Esophagus (tissue), 2 donors: ENCODE measurements around the gene SMS. TPM values are rescaled to one million over a fixed set of nuclear protein-coding genes. Genes with fewer than 3 reads are reported as not detected.
"Not testable (repeated sequence)": the region's sequence is repeated elsewhere in the genome, so short reads cannot be mapped to it uniquely, and the experiment has no call there.

ENCODE experiments used
- H3K27ac ChIP-seq, 2 donors: one replicate each; pipeline ENCODE4 v1.5.1; 2013; ENCODE audit warnings: low read depth in 2 of 2, mild to moderate bottlenecking in 2 of 2, inconsistent platforms in 1 of 2, low read length in 1 of 2, moderate library complexity in 1 of 2
- H3K27me3 ChIP-seq, 2 donors: one replicate each; pipeline ENCODE4 v1.6.1; 2013; ENCODE audit warnings: low read length in 2 of 2, control low read depth in 1 of 2, mild to moderate bottlenecking in 1 of 2; ENCODE audit not compliant: insufficient read depth in 2 of 2, control insufficient read depth in 1 of 2
- H3K36me3 ChIP-seq, 2 donors: one replicate each; pipeline ENCODE4 v1.6.1; 2013; ENCODE audit warnings: low read length in 1 of 2; ENCODE audit not compliant: control insufficient read depth in 2 of 2, insufficient read depth in 2 of 2
- H3K4me1 ChIP-seq, 2 donors: one replicate each; pipeline ENCODE4 v1.6.1; 2013; ENCODE audit warnings: low read length in 1 of 2; ENCODE audit not compliant: control insufficient read depth in 2 of 2, insufficient read depth in 2 of 2
- H3K4me3 ChIP-seq, 2 donors: one replicate each; pipeline ENCODE4 v1.5.1; 2013; ENCODE audit warnings: low read length in 2 of 2, mild to moderate bottlenecking in 2 of 2, low read depth in 1 of 2, moderate library complexity in 1 of 2
- H3K9me3 ChIP-seq, 2 donors: one replicate each; pipeline ENCODE4 v1.6.1; 2013; ENCODE audit warnings: mild to moderate bottlenecking in 2 of 2, low read depth in 1 of 2, low read length in 1 of 2, moderate library complexity in 1 of 2; ENCODE audit not compliant: control insufficient read depth in 2 of 2, insufficient read depth in 1 of 2
- WGBS, 2 donors: extraction: QIAGEN DNeasy Blood & Tissue Kit; methylation state at CpG; one replicate each; pipeline ENCODE4 v1.1.7; 2013; 5-methylcytosine and 5-hydroxymethylcytosine counted together
- polyA plus RNA-seq, 2 donors: library from polyadenylated mRNA; stranded (reverse); fragments of 200-250 nt; gene quantifications; one replicate each; pipeline ENCODE4 v1.2.3, GENCODE V29; 2013
- donor health status: healthy with polysubstance abuse.
- donor health status: Bipolar disorder and iron deficiency.

Gene SMS
- polyA plus RNA-seq, 2 donors = 26.6 to 43.2 TPM

- WGBS, 2 donors = 66% methylated on average over 8 of the region's 8 CpGs
- Histone ChIP-seq H3K9me3 (no peaks in the 10 kb centered on the region), H3K27me3 (no peaks in the 10 kb centered on the region)
Measured at GRCh38 chrX:21948897-21949578, 8.5 kb downstream of the SMS start.

DNA sequence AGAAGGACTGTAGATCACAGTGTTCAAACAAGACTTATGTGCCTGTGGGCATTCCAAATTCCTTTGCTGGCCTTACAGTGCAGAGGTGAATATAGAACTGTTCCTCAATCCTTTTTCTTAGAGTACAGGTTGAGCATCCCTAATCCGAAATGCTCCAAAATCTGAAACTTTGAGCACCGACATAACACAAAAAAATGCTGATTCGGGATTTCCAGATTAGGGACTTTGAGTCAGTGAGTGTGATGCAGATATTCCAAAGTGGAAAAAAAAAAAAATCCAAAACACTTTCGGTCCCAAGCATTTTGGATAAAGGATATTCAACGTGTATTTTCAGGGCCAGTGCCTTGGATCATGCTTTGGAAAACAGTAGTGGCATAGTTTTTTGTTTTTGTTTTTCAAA, 9.2 kb downstream of the SMS start:
- 79 to 82% methylated on average over 5 of the region's 5 CpGs for WGBS, 2 donors
- Histone ChIP-seq H3K4me3 (no peak overlapping the region), H3K27ac (no peak overlapping the region)

More at GRCh38 chrX:21948897-21949578, 8.5 kb downstream of the SMS start:
- Histone ChIP-seq H3K4me3 (no peak overlapping the region), H3K36me3 (no peaks in the 10 kb centered on the region), H3K27ac (no peak overlapping the region), H3K4me1 (peaks cover 0 to 2% of the 10 kb centered on the region in 2 donors)

GRCh38 chrX:21950557-21950956, 10.0 kb downstream of the SMS start:
- WGBS, 2 donors = 94% methylated on average over 1 of the region's 1 CpG

More for the DNA sequence above, 9.2 kb downstream of the SMS start:
- Histone ChIP-seq H3K4me1 (no peaks in the 10 kb centered on the region), H3K9me3 (no peaks in the 10 kb centered on the region), H3K27me3 (no peaks in the 10 kb centered on the region), H3K36me3 (no peaks in the 10 kb centered on the region)

GRCh38 chrX:21952624-21953023, 12.1 kb downstream of the SMS start:
- Histone ChIP-seq H3K4me1 (no peaks in the 10 kb centered on the region), H3K9me3 (no peaks in the 10 kb centered on the region), H3K27me3 (no peaks in the 10 kb centered on the region), H3K27ac (no peak overlapping the region), H3K4me3 (no peak overlapping the region), H3K36me3 (no peaks in the 10 kb centered on the region)
- WGBS, 2 donors = 74 to 80% methylated on average over 6 of the region's 6 CpGs

More at GRCh38 chrX:21950557-21950956, 10.0 kb downstream of the SMS start:
- H3K9me3 ChIP-seq, H3K27me3 ChIP-seq, H3K4me1 ChIP-seq, H3K4me3 ChIP-seq, H3K27ac ChIP-seq, H3K36me3 ChIP-seq: not testable (repeated sequence)

GRCh38 chrX:21953195-21953830, 12.8 kb downstream of the SMS start:
- H3K27me3 ChIP-seq, H3K9me3 ChIP-seq, H3K27ac ChIP-seq, H3K36me3 ChIP-seq, H3K4me1 ChIP-seq, H3K4me3 ChIP-seq: not testable (repeated sequence)
- WGBS, 2 donors = 73 to 79% methylated on average over 6 of the region's 6 CpGs

DNA sequence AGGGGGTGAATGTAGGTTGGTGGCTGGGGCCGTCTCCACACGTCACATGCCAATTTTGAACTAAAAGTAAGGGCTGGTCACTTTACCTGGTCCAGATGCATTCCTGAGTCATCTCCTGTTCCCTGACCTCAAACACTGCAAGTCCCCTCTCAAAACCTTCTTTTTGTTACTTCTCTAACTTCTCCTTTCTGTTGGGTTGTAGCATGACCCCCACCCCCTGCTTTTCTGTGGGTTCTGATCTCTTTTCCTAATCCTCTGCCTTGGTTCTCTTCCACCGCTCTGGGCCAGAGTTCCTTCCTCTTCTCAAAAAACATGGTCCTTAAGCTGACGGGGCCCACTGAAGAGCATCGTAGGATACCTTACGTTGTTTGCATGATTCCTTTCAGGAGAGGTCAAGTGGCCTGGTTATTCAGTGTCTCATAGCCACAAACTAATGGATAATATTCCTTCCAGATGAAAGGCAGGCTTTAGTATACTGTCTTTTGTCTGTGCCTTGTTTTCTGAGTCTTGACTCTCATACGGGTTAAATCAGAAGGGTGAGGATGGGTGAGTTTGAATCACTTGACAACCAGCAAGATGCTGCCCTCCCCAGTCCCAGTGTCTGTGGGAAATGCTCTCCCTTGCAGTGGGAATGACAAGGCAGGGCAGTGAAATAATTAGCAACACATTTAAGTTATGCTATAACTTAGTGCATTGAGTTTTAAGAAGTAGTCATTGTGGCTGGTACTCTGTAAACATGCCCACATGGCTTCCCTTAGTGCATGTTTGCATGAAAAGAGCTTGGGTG, 15.1 kb downstream of the SMS start:
- H3K36me3 ChIP-seq = no peaks in the 10 kb centered on the region
- no peaks in the 10 kb centered on the region for H3K4me1 ChIP-seq
- 67 to 75% methylated on average over 7 of the region's 7 CpGs for WGBS, 2 donors
- no peak overlapping the region for H3K4me3 ChIP-seq
- H3K27me3 ChIP-seq = no peaks in the 10 kb centered on the region
- H3K9me3 ChIP-seq = no peaks in the 10 kb centered on the region
- H3K27ac ChIP-seq = no peak overlapping the region

GRCh38 chrX:21956783-21957182, 16.3 kb downstream of the SMS start:
- no peaks in the 10 kb centered on the region for H3K9me3 ChIP-seq
- H3K4me3 ChIP-seq = no peak overlapping the region
- H3K27ac ChIP-seq = no peak overlapping the region
- no peaks in the 10 kb centered on the region for H3K4me1 ChIP-seq
- 95 to 98% methylated on average over 7 of the region's 7 CpGs for WGBS, 2 donors
- H3K27me3 ChIP-seq = peaks cover 0 to 3% of the 10 kb centered on the region in 2 donors
- H3K36me3 ChIP-seq = no peaks in the 10 kb centered on the region

DNA sequence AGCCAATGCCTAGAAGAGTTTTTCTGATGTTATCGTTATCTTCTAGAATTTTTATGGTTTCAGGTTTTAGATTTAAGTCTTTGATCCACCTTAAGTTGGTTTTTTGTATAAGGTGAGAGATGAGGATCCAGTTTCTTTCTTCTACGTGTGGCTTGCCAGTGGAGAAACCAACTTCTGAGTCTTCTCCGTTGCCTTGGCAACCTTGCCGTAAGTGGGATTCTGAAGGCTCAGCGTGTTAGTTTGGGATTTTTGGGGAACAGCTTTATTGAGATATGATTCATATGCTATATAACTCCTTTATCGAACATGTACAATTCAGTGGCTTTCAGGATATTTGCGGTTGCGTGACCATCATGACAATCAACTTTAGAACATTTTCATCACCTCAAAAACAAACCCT, 17.7 kb downstream of the SMS start:
- Histone ChIP-seq H3K27ac (no peak overlapping the region), H3K4me3 (no peak overlapping the region), H3K36me3 (no peaks in the 10 kb centered on the region), H3K4me1 (no peaks in the 10 kb centered on the region), H3K27me3 (peaks cover 0 to 3% of the 10 kb centered on the region in 2 donors), H3K9me3 (no peaks in the 10 kb centered on the region)
- WGBS, 2 donors = 75 to 80% methylated on average over 8 of the region's 8 CpGs

DNA sequence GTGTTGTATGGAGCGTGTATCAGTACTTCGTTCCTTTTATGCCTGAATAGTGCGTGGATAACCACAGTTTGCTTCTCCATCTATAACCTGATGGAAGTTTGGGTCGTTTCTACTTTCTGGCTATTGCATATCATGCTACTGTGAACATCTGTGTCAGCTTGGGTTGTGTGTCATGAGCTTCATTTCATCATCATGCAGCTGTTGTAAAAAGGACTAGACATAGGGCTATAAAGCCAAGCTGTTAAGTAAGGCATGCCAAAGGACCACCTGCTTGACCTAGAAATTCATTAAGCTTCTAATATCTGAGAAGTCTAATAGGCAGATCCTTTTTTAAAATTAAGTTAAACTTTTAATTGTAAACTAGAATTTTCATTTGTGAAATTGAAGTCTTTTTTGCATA, 18.4 kb downstream of the SMS start:
- peaks cover 0 to 3% of the 10 kb centered on the region in 2 donors for H3K27me3 ChIP-seq
- WGBS, 2 donors = 71 to 88% methylated on average over 4 of the region's 4 CpGs

More for the DNA sequence above, 18.4 kb downstream of the SMS start:
- Histone ChIP-seq H3K36me3 (no peaks in the 10 kb centered on the region), H3K27ac (no peak overlapping the region), H3K4me3 (no peak overlapping the region), H3K4me1 (no peaks in the 10 kb centered on the region), H3K9me3 (no peaks in the 10 kb centered on the region)
